WTC11 (cell line): ENCODE results near the gene GATA2. TPM values are rescaled to one million over a fixed set of nuclear protein-coding genes. Genes with fewer than 3 reads are reported as not detected.

ENCODE experiments used
- ATAC-seq: fragments of 200-7000 bp; cut with Tn5 transposase; 2 replicates; pipeline ENCODE4 v1.10.0; 2021; ENCODE audit warnings: mild to moderate bottlenecking, moderate library complexity
- CTCF ChIA-PET: fragments of 300-600 bp; sonication (Branson Sonifier 250); formaldehyde crosslinking; loops from one replicate; lab custom pipeline; 2021; ENCODE audit warnings: antibody characterized with exemption; lab: Charles Lee
- POLR2A ChIA-PET: fragments of 350-600 bp; sonication (Branson Sonifier 250); formaldehyde crosslinking; loops from one replicate; lab custom pipeline; 2021; ENCODE audit warnings: antibody characterized with exemption; lab: Charles Lee
- DNase-seq: peaks from one replicate; pipeline ENCODE4 v3.0.0; 2021; ENCODE audit warnings: low spot score
- H3K27ac Mint-ChIP-seq: 2 replicates; pipeline ENCODE4 v1.8.0; 2021; ENCODE audit warnings: mixed read lengths
- H3K27me3 Mint-ChIP-seq: 2 replicates; pipeline ENCODE4 v1.8.0; 2021; ENCODE audit warnings: low read depth, mild to moderate bottlenecking, moderate library complexity, mixed read lengths
- H3K36me3 Mint-ChIP-seq: 2 replicates; pipeline ENCODE4 v1.8.0; 2021; ENCODE audit warnings: mixed read lengths
- H3K4me1 Mint-ChIP-seq: 2 replicates; pipeline ENCODE4 v1.8.0; 2022; ENCODE audit warnings: mixed read lengths
- H3K4me3 Mint-ChIP-seq: 2 replicates; pipeline ENCODE4 v1.8.0; 2021; ENCODE audit warnings: mild to moderate bottlenecking, moderate library complexity, mixed read lengths
- H3K9me3 Mint-ChIP-seq: 2 replicates; pipeline ENCODE4 v1.8.0; 2021; ENCODE audit warnings: mixed read lengths
- CREM ChIP-seq: sonication (generic); formaldehyde crosslinking; IDR thresholded peaks from 2 replicates; pipeline ENCODE4 v1.8.1; 2022; ENCODE audit warnings: mild to moderate bottlenecking, missing genetic modification reagents, moderate library complexity
- ELF4 ChIP-seq: sonication (generic); formaldehyde crosslinking; IDR thresholded peaks from 2 replicates; pipeline ENCODE4 v1.8.1; 2022; ENCODE audit warnings: low read depth, mild to moderate bottlenecking, moderate library complexity, missing genetic modification reagents
- HMGA2 ChIP-seq: fragments of 250-450 bp; sonication (Bioruptor Pico); IDR thresholded peaks from 2 replicates; pipeline ENCODE4 v1.4.0; 2021; ENCODE audit warnings: mild to moderate bottlenecking, moderate library complexity
- JUN ChIP-seq: sonication (generic); formaldehyde crosslinking; IDR thresholded peaks from 2 replicates; pipeline ENCODE4 v1.8.0; 2023; ENCODE audit warnings: mild to moderate bottlenecking, missing genetic modification reagents
- MXD4 ChIP-seq: fragments of 250-450 bp; sonication (Bioruptor Pico); IDR thresholded peaks from 2 replicates; pipeline ENCODE4 v1.8.0; 2021; ENCODE audit warnings: mild to moderate bottlenecking, moderate library complexity, borderline replicate concordance
- NFATC4 ChIP-seq: fragments of 250-450 bp; sonication (Bioruptor Pico); IDR thresholded peaks from 2 replicates; pipeline ENCODE4 v1.9.0; 2021; ENCODE audit warnings: mild to moderate bottlenecking
- NFYB ChIP-seq: sonication (generic); formaldehyde crosslinking; conservative IDR thresholded peaks from 2 replicates; pipeline ENCODE4 v1.8.0; 2022; ENCODE audit warnings: low read depth, missing genetic modification reagents
- RELA ChIP-seq: sonication (generic); formaldehyde crosslinking; IDR thresholded peaks from 2 replicates; pipeline ENCODE4 v1.8.1; 2022; ENCODE audit warnings: missing genetic modification reagents, mild to moderate bottlenecking, borderline replicate concordance
- SP1 ChIP-seq: sonication (generic); formaldehyde crosslinking; conservative IDR thresholded peaks from 2 replicates; pipeline ENCODE4 v1.8.1; 2022; ENCODE audit warnings: missing genetic modification reagents
- ZNF138 ChIP-seq: sonication (generic); formaldehyde crosslinking; conservative IDR thresholded peaks from 2 replicates; pipeline ENCODE4 v1.8.1; 2022; ENCODE audit warnings: mild to moderate bottlenecking, moderate library complexity, missing genetic modification reagents
- ZNF263 ChIP-seq: sonication (generic); formaldehyde crosslinking; IDR thresholded peaks from 2 replicates; pipeline ENCODE4 v1.8.1; 2022; ENCODE audit warnings: low read depth, mild to moderate bottlenecking, moderate library complexity, missing genetic modification reagents
- ZNF423 ChIP-seq: fragments of 250-450 bp; sonication (Bioruptor Pico); IDR thresholded peaks from 2 replicates; pipeline ENCODE4 v2.1.2; 2022; ENCODE audit warnings: mild to moderate bottlenecking, moderate library complexity
- total RNA-seq: library from RNA; stranded (reverse); gene quantifications from 3 replicates; pipeline ENCODE4 v1.2.3, GENCODE V29; 2021
- TF ChIP-seq, protein P1 (sequence below): sonication (generic); formaldehyde crosslinking; IDR thresholded peaks from 2 replicates; pipeline ENCODE4 v1.8.0; 2023; ENCODE audit warnings: mild to moderate bottlenecking, missing genetic modification reagents
- TF ChIP-seq, protein P2 (sequence below): sonication (generic); formaldehyde crosslinking; IDR thresholded peaks from 2 replicates; pipeline ENCODE4 v1.8.0; 2022; ENCODE audit warnings: missing genetic modification reagents
- TF ChIP-seq, protein P3 (sequence below): sonication (generic); formaldehyde crosslinking; IDR thresholded peaks from 2 replicates; pipeline ENCODE4 v1.8.1; 2022; ENCODE audit warnings: mild to moderate bottlenecking, missing genetic modification reagents, moderate library complexity, borderline replicate concordance
- TF ChIP-seq, protein P4 (sequence below): sonication (generic); formaldehyde crosslinking; IDR thresholded peaks from 2 replicates; pipeline ENCODE4 v1.8.1; 2023; ENCODE audit warnings: mild to moderate bottlenecking, missing genetic modification reagents
- TF ChIP-seq, protein P5 (sequence below): fragments of 250-450 bp; sonication (Bioruptor Pico); IDR thresholded peaks from 2 replicates; pipeline ENCODE4 v1.9.0; 2021; ENCODE audit warnings: mild to moderate bottlenecking
- TF ChIP-seq, protein P6 (sequence below): sonication (generic); formaldehyde crosslinking; IDR thresholded peaks from 2 replicates; pipeline ENCODE4 v1.8.0; 2022; ENCODE audit warnings: mild to moderate bottlenecking, missing genetic modification reagents
- TF ChIP-seq, protein P7 (sequence below): sonication (generic); formaldehyde crosslinking; IDR thresholded peaks from 2 replicates; pipeline ENCODE4 v1.8.1; 2023; ENCODE audit warnings: mild to moderate bottlenecking, missing genetic modification reagents, borderline replicate concordance
- TF ChIP-seq, protein P8 (sequence below): sonication (generic); formaldehyde crosslinking; IDR thresholded peaks from 2 replicates; pipeline ENCODE4 v1.8.1; 2023; ENCODE audit warnings: mild to moderate bottlenecking, missing genetic modification reagents, moderate library complexity

Gene GATA2
- total RNA-seq, 1 experiment from 2014 or later = 1.6 TPM

DNA sequence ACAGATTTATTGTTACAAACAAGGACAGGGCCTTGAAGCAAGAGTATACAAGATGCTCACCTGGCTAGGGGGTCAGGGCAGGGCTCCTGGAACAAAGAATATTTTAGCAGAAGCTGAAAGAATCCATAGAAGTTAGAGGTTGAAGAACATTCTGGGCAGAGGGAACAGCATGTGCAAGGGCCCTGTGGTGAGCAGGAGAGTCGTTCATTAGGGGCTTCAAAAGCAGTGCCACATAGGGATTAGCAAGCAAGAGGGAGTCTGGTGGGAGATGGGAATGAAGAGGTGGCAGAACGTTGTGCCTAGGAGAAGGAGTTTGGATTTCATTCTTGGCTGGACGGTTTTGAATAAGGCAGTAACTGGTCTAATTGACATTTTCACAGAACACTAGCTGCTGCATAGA, 49.2 kb downstream of the GATA2 start (continued):
- TF ChIP-seq, protein P1, sequence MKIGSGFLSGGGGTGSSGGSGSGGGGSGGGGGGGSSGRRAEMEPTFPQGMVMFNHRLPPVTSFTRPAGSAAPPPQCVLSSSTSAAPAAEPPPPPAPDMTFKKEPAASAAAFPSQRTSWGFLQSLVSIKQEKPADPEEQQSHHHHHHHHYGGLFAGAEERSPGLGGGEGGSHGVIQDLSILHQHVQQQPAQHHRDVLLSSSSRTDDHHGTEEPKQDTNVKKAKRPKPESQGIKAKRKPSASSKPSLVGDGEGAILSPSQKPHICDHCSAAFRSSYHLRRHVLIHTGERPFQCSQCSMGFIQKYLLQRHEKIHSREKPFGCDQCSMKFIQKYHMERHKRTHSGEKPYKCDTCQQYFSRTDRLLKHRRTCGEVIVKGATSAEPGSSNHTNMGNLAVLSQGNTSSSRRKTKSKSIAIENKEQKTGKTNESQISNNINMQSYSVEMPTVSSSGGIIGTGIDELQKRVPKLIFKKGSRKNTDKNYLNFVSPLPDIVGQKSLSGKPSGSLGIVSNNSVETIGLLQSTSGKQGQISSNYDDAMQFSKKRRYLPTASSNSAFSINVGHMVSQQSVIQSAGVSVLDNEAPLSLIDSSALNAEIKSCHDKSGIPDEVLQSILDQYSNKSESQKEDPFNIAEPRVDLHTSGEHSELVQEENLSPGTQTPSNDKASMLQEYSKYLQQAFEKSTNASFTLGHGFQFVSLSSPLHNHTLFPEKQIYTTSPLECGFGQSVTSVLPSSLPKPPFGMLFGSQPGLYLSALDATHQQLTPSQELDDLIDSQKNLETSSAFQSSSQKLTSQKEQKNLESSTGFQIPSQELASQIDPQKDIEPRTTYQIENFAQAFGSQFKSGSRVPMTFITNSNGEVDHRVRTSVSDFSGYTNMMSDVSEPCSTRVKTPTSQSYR (CRISPR knock-in tag) = no peak
- TF ChIP-seq ZNF423 (CRISPR knock-in tag) (no peak), SP1 (CRISPR knock-in tag) (no peak), ZNF138 (CRISPR knock-in tag) (no peak), NFYB (CRISPR knock-in tag) (no peak)
- TF ChIP-seq, protein P2, sequence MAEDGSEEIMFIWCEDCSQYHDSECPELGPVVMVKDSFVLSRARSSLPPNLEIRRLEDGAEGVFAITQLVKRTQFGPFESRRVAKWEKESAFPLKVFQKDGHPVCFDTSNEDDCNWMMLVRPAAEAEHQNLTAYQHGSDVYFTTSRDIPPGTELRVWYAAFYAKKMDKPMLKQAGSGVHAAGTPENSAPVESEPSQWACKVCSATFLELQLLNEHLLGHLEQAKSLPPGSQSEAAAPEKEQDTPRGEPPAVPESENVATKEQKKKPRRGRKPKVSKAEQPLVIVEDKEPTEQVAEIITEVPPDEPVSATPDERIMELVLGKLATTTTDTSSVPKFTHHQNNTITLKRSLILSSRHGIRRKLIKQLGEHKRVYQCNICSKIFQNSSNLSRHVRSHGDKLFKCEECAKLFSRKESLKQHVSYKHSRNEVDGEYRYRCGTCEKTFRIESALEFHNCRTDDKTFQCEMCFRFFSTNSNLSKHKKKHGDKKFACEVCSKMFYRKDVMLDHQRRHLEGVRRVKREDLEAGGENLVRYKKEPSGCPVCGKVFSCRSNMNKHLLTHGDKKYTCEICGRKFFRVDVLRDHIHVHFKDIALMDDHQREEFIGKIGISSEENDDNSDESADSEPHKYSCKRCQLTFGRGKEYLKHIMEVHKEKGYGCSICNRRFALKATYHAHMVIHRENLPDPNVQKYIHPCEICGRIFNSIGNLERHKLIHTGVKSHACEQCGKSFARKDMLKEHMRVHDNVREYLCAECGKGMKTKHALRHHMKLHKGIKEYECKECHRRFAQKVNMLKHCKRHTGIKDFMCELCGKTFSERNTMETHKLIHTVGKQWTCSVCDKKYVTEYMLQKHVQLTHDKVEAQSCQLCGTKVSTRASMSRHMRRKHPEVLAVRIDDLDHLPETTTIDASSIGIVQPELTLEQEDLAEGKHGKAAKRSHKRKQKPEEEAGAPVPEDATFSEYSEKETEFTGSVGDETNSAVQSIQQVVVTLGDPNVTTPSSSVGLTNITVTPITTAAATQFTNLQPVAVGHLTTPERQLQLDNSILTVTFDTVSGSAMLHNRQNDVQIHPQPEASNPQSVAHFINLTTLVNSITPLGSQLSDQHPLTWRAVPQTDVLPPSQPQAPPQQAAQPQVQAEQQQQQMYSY (CRISPR knock-in tag) = no peak
- TF ChIP-seq, protein P3, sequence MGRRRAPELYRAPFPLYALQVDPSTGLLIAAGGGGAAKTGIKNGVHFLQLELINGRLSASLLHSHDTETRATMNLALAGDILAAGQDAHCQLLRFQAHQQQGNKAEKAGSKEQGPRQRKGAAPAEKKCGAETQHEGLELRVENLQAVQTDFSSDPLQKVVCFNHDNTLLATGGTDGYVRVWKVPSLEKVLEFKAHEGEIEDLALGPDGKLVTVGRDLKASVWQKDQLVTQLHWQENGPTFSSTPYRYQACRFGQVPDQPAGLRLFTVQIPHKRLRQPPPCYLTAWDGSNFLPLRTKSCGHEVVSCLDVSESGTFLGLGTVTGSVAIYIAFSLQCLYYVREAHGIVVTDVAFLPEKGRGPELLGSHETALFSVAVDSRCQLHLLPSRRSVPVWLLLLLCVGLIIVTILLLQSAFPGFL (CRISPR knock-in tag) = no peak

DNA sequence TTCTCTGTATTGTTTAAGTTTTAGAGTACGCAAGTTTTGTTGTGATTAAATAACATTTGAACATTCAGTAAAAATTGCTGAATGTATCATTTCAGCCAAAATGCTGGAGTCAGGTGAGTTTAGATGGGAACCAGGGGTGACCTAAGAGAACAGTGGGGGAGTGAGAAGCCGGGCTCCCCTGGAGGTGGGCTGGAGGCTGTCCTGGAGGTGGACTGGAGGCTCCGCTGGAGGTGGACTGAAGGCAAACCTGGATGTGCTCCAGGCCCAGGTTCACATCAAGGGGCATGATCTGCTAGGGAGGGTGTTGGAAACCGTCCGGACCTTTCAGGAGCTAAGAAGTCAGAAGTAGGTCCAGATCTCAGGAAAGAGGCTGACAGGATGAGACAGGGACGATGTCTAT, 50.1 kb downstream of the GATA2 start:
- no peak overlapping the region for H3K4me3 Mint-ChIP-seq
- peaks cover 33% of the 10 kb centered on the region for H3K27me3 Mint-ChIP-seq
- no peak for ATAC-seq
- peaks cover 7% of the 10 kb centered on the region; the same call in 1 of the 2 replicates for H3K4me1 Mint-ChIP-seq
- no peak overlapping the region for H3K27ac Mint-ChIP-seq
- DNase-seq = no peak
- ChIA-PET CTCF (interaction anchor here (1.4 kb wide), 2 partner anchors 55 to 142 kb away, joined by 3 to 4 read pairs; no protein-coding TSS in a partner anchor), POLR2A (no interaction called here)
- no peaks in the 10 kb centered on the region for H3K36me3 Mint-ChIP-seq
- H3K9me3 Mint-ChIP-seq = peaks cover 25% of the 10 kb centered on the region
- TF ChIP-seq, protein P4, sequence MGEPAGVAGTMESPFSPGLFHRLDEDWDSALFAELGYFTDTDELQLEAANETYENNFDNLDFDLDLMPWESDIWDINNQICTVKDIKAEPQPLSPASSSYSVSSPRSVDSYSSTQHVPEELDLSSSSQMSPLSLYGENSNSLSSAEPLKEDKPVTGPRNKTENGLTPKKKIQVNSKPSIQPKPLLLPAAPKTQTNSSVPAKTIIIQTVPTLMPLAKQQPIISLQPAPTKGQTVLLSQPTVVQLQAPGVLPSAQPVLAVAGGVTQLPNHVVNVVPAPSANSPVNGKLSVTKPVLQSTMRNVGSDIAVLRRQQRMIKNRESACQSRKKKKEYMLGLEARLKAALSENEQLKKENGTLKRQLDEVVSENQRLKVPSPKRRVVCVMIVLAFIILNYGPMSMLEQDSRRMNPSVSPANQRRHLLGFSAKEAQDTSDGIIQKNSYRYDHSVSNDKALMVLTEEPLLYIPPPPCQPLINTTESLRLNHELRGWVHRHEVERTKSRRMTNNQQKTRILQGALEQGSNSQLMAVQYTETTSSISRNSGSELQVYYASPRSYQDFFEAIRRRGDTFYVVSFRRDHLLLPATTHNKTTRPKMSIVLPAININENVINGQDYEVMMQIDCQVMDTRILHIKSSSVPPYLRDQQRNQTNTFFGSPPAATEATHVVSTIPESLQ (CRISPR knock-in tag) = no peak
- no peak for TF ChIP-seq JUN (CRISPR knock-in tag)
- TF ChIP-seq, protein P5, sequence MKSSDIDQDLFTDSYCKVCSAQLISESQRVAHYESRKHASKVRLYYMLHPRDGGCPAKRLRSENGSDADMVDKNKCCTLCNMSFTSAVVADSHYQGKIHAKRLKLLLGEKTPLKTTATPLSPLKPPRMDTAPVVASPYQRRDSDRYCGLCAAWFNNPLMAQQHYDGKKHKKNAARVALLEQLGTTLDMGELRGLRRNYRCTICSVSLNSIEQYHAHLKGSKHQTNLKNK (CRISPR knock-in tag) = no peak
- TF ChIP-seq MXD4 (CRISPR knock-in tag) = no peak
- no peak for TF ChIP-seq NFATC4 (CRISPR knock-in tag)
- no peak for TF ChIP-seq CREM (CRISPR knock-in tag)
- TF ChIP-seq, protein P6, sequence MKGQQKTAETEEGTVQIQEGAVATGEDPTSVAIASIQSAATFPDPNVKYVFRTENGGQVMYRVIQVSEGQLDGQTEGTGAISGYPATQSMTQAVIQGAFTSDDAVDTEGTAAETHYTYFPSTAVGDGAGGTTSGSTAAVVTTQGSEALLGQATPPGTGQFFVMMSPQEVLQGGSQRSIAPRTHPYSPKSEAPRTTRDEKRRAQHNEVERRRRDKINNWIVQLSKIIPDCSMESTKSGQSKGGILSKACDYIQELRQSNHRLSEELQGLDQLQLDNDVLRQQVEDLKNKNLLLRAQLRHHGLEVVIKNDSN (CRISPR knock-in tag) = no peak
- TF ChIP-seq ZNF263 (CRISPR knock-in tag) = no peak
- TF ChIP-seq RELA (CRISPR knock-in tag) = no peak
- no peak for TF ChIP-seq SP1 (CRISPR knock-in tag)
- TF ChIP-seq ELF4 = no peak
- TF ChIP-seq, protein P7, sequence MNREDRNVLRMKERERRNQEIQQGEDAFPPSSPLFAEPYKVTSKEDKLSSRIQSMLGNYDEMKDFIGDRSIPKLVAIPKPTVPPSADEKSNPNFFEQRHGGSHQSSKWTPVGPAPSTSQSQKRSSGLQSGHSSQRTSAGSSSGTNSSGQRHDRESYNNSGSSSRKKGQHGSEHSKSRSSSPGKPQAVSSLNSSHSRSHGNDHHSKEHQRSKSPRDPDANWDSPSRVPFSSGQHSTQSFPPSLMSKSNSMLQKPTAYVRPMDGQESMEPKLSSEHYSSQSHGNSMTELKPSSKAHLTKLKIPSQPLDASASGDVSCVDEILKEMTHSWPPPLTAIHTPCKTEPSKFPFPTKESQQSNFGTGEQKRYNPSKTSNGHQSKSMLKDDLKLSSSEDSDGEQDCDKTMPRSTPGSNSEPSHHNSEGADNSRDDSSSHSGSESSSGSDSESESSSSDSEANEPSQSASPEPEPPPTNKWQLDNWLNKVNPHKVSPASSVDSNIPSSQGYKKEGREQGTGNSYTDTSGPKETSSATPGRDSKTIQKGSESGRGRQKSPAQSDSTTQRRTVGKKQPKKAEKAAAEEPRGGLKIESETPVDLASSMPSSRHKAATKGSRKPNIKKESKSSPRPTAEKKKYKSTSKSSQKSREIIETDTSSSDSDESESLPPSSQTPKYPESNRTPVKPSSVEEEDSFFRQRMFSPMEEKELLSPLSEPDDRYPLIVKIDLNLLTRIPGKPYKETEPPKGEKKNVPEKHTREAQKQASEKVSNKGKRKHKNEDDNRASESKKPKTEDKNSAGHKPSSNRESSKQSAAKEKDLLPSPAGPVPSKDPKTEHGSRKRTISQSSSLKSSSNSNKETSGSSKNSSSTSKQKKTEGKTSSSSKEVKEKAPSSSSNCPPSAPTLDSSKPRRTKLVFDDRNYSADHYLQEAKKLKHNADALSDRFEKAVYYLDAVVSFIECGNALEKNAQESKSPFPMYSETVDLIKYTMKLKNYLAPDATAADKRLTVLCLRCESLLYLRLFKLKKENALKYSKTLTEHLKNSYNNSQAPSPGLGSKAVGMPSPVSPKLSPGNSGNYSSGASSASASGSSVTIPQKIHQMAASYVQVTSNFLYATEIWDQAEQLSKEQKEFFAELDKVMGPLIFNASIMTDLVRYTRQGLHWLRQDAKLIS (CRISPR knock-in tag) = no peak
- TF ChIP-seq HMGA2 (CRISPR knock-in tag) = no peak
- TF ChIP-seq, protein P8, sequence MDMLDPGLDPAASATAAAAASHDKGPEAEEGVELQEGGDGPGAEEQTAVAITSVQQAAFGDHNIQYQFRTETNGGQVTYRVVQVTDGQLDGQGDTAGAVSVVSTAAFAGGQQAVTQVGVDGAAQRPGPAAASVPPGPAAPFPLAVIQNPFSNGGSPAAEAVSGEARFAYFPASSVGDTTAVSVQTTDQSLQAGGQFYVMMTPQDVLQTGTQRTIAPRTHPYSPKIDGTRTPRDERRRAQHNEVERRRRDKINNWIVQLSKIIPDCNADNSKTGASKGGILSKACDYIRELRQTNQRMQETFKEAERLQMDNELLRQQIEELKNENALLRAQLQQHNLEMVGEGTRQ (CRISPR knock-in tag) = no peak
